Aorta (tissue), 5 donors: Measurements from ENCODE around the gene NEU2. TPM values are rescaled to one million over a fixed set of nuclear protein-coding genes. Genes with fewer than 3 reads are reported as not detected.

Source experiments
- ATAC-seq: fragments of 200-7000 bp; cut with Tn5 transposase; one replicate; pipeline ENCODE4 v1.9.1; 2022; ENCODE audit warnings: moderate library complexity; ENCODE audit not compliant: low FRiP score
- DNase-seq, 2 donors: peaks; one replicate each; pipeline ENCODE4 v3.0.0-alpha.2; 2020
- H3K27ac ChIP-seq, 2 donors: one replicate each; pipeline ENCODE4 v1.5.1; 2013; ENCODE audit warnings: low read length in 2 of 2, mild to moderate bottlenecking in 2 of 2, moderate library complexity in 2 of 2, control low read depth in 1 of 2, inconsistent platforms in 1 of 2, low read depth in 1 of 2
- H3K27me3 ChIP-seq, 2 donors: one replicate each; pipeline ENCODE4 v1.6.1; 2013; ENCODE audit warnings: control low read depth in 1 of 2, low read length in 1 of 2, mild to moderate bottlenecking in 1 of 2, moderate library complexity in 1 of 2; ENCODE audit not compliant: insufficient read depth in 2 of 2, control insufficient read depth in 1 of 2
- H3K36me3 ChIP-seq, 2 donors: one replicate each; pipeline ENCODE4 v1.6.1; 2013; ENCODE audit warnings: control low read depth in 1 of 2, low read length in 1 of 2, mild to moderate bottlenecking in 1 of 2; ENCODE audit not compliant: insufficient read depth in 2 of 2, control insufficient read depth in 1 of 2
- H3K4me1 ChIP-seq, 2 donors: one replicate each; pipeline ENCODE4 v1.6.1; 2013; ENCODE audit warnings: low read length in 2 of 2, control low read depth in 1 of 2, mild to moderate bottlenecking in 1 of 2, moderate library complexity in 1 of 2; ENCODE audit not compliant: insufficient read depth in 2 of 2, control insufficient read depth in 1 of 2
- H3K4me3 ChIP-seq, 2 donors: one replicate each; pipeline ENCODE4 v1.5.1; 2013; ENCODE audit warnings: low read length in 2 of 2, control low read depth in 1 of 2, mild to moderate bottlenecking in 1 of 2
- H3K9me3 ChIP-seq: one replicate; pipeline ENCODE4 v1.6.1; 2013; ENCODE audit warnings: mild to moderate bottlenecking, low read length; ENCODE audit not compliant: control insufficient read depth
- WGBS, 2 donors: extraction: QIAGEN DNeasy Blood & Tissue Kit; methylation state at CpG; one replicate each; pipeline ENCODE4 v1.1.7; 2013; 5-methylcytosine and 5-hydroxymethylcytosine counted together
- intact Hi-C, 2 donors: fragments of 100-400 bp; cut with DNase I; formaldehyde crosslinking; loops; one replicate each; pipeline versions ENCODE4 v1.14.2 to v1.15.0; 2022
- polyA plus RNA-seq, 2 donors: library from polyadenylated mRNA; stranded (reverse); fragments of 200-250 nt; gene quantifications; one replicate each; pipeline ENCODE4 v1.2.3, GENCODE V29; 2013
- total RNA-seq, 2 donors: library from RNA; stranded (reverse); fragmentation: NEBNext Ultra II Directional; extraction: Animal tissue kit (Norgen Biotek cat#: 25700); gene quantifications; one replicate each; pipeline ENCODE4 v1.2.1, GENCODE V29; 2021
- donor health status: healthy with polysubstance abuse.
- donor health status: Bipolar disorder and iron deficiency.
- donor health status: DM: no; HTN: no; CAD: no.
- donor health status: DM: no; HTN: no; CAD: no.
- donor health status: DM: yes; HTN: yes; CAD: no.

Gene NEU2
- total and polyA plus RNA-seq, 4 donors: not detected

- no peaks in the 10 kb centered on the region for H3K9me3 ChIP-seq
- DNase-seq: peak in 1 of 2 donors; percentile 38
- H3K4me3 ChIP-seq: no peak overlapping the region
- no peaks in the 10 kb centered on the region for H3K36me3 ChIP-seq
- H3K27ac ChIP-seq: no peak overlapping the region
- 84 to 86% methylated on average over 6 of the region's 6 CpGs for WGBS, 2 donors
- H3K27me3 ChIP-seq: no peaks in the 10 kb centered on the region
- intact Hi-C loops: no loop called here
- no peak for ATAC-seq
- H3K4me1 ChIP-seq: no peaks in the 10 kb centered on the region
These were observed 24.6 kb downstream of the NEU2 start for GRCh38 chr2:233056961-233057605.

- ATAC-seq (no peak), DNase-seq (peak in 1 of 2 donors; percentile 76)
- Histone ChIP-seq H3K36me3 (no peaks in the 10 kb centered on the region), H3K27me3 (no peaks in the 10 kb centered on the region), H3K9me3 (no peaks in the 10 kb centered on the region), H3K27ac (no peak overlapping the region), H3K4me3 (no peak overlapping the region), H3K4me1 (no peaks in the 10 kb centered on the region)
- WGBS, 2 donors: 95 to 96% methylated on average over 24 of the region's 24 CpGs
- intact Hi-C loops: no loop called here
These were observed 26.5 kb downstream of the NEU2 start for GRCh38 chr2:233058717-233059546.

GRCh38 chr2:233059547-233059796 is 27.0 kb downstream of the NEU2 start:
- intact Hi-C loops: no loop called here
- no peak overlapping the region for H3K4me3 ChIP-seq

GRCh38 chr2:233059797-233060500 is 27.5 kb downstream of the NEU2 start, which contains the start of gene INPP5D:
Gene INPP5D (plus strand): TSS chr2:233060342. CDS start chr2:233060479, 137 bp downstream.
- Histone ChIP-seq H3K9me3 (no peaks in the 10 kb centered on the region), H3K4me1 (no peaks in the 10 kb centered on the region), H3K27me3 (no peaks in the 10 kb centered on the region), H3K4me3 (no peak within 1 kb of the TSS), H3K36me3 (no peaks in the 10 kb centered on the region), H3K27ac (no peak within 1 kb of the TSS)
- DNase-seq: peak; percentile 74 to 77
- WGBS, 2 donors: 69 to 75% methylated on average over 26 of the region's 26 CpGs
- ATAC-seq: peak; percentile 37
- intact Hi-C loops: no loop called here

More at GRCh38 chr2:233059547-233059796, 27.0 kb downstream of the NEU2 start:
- Histone ChIP-seq H3K36me3 (no peaks in the 10 kb centered on the region), H3K27ac (no peak overlapping the region), H3K9me3 (no peaks in the 10 kb centered on the region), H3K27me3 (no peaks in the 10 kb centered on the region), H3K4me1 (no peaks in the 10 kb centered on the region)
- no peak for ATAC-seq
- 72 to 85% methylated on average over 7 of the region's 7 CpGs for WGBS, 2 donors
- no peak for DNase-seq

GRCh38 chr2:233060501-233060979 is 28.1 kb downstream of the NEU2 start:
- 88 to 91% methylated on average over 13 of the region's 13 CpGs for WGBS, 2 donors
- H3K4me1 ChIP-seq: no peaks in the 10 kb centered on the region
- H3K9me3 ChIP-seq: no peaks in the 10 kb centered on the region
- intact Hi-C loops: no loop called here
- H3K27ac ChIP-seq: no peak overlapping the region
- H3K4me3 ChIP-seq: no peak overlapping the region
- DNase-seq (no peak), ATAC-seq (peak; percentile 5)
- H3K36me3 ChIP-seq: no peaks in the 10 kb centered on the region
- no peaks in the 10 kb centered on the region for H3K27me3 ChIP-seq

GRCh38 chr2:233060980-233061590 is 28.6 kb downstream of the NEU2 start:
- 85 to 90% methylated on average over 10 of the region's 10 CpGs for WGBS, 2 donors
- Histone ChIP-seq H3K36me3 (no peaks in the 10 kb centered on the region), H3K9me3 (no peaks in the 10 kb centered on the region), H3K27ac (no peak overlapping the region), H3K4me1 (no peaks in the 10 kb centered on the region), H3K27me3 (no peaks in the 10 kb centered on the region), H3K4me3 (no peak overlapping the region)
- intact Hi-C loops: no loop called here
- peak in 1 of 2 donors; percentile 26 for DNase-seq
- ATAC-seq: no peak

- no peaks in the 10 kb centered on the region for H3K36me3 ChIP-seq
- no peaks in the 10 kb centered on the region for H3K4me1 ChIP-seq
- 72 to 75% methylated on average over 12 of the region's 12 CpGs for WGBS, 2 donors
- no peaks in the 10 kb centered on the region for H3K9me3 ChIP-seq
- no peak overlapping the region for H3K4me3 ChIP-seq
- no peak overlapping the region for H3K27ac ChIP-seq
- intact Hi-C loops: no loop called here
- H3K27me3 ChIP-seq: no peaks in the 10 kb centered on the region
- ATAC-seq (peak; percentile 31), DNase-seq (peak; percentile 67 to 80)
These were observed 29.3 kb downstream of the NEU2 start for GRCh38 chr2:233061591-233062450.

- no peak overlapping the region for H3K27ac ChIP-seq
- ATAC-seq: no peak
- DNase-seq: peak in 1 of 2 donors; percentile 50
- 82 to 87% methylated on average over 4 of the region's 4 CpGs for WGBS, 2 donors
- H3K27me3 ChIP-seq: no peaks in the 10 kb centered on the region
- H3K9me3 ChIP-seq: no peaks in the 10 kb centered on the region
- intact Hi-C loops: no loop called here
- H3K36me3 ChIP-seq: no peaks in the 10 kb centered on the region
- no peaks in the 10 kb centered on the region for H3K4me1 ChIP-seq
- H3K4me3 ChIP-seq: no peak overlapping the region
These were observed 30.0 kb downstream of the NEU2 start for GRCh38 chr2:233062451-233062850.
